ENCODE measurements around the gene MBD1. TPM values are rescaled to one million over a fixed set of nuclear protein-coding genes. Genes with fewer than 3 reads are reported as not detected.

MBD1 gene
- total and polyA plus RNA-seq, 2 of the 13 experiments (the other 11 are each of a cell fraction or from before 2014, with no cell fraction given): 25.5 to 28.6 TPM

GRCh38 chr18:50281295-50281971, at the start of gene MBD1 (continued):
- TF ChIP-seq ZNF34 (CRISPR knock-in tag; IDR thresholded peaks at IDR 0.05; ENCODE audit: borderline replicate concordance) (no peak), SOX5 (CRISPR knock-in tag; IDR thresholded peaks at IDR 0.05; ENCODE audit: borderline replicate concordance) (peak; percentile 55), HNF4G (IDR thresholded peaks at IDR 0.05; ENCODE audit: borderline replicate concordance, low read depth, low read length) (no peak), HNF4G (CRISPR knock-in tag; IDR thresholded peaks at IDR 0.05; ENCODE audit: borderline replicate concordance, low read depth) (no peak), NAIF1 (CRISPR knock-in tag; IDR thresholded peaks at IDR 0.05; ENCODE audit: borderline replicate concordance) (no peak; the same call in 1 of the 2 replicates), TRIM24 (CRISPR knock-in tag; IDR thresholded peaks at IDR 0.05) (no peak), ZNF589 (CRISPR knock-in tag; conservative IDR thresholded peaks at IDR 0.05) (no peak; the same call in 1 of the 2 replicates), RERE (CRISPR knock-in tag; IDR thresholded peaks at IDR 0.05; ENCODE audit: low read depth) (no peak), PLRG1 (conservative IDR thresholded peaks at IDR 0.05) (no peak), ZSCAN20 (CRISPR knock-in tag; IDR thresholded peaks at IDR 0.05; ENCODE audit: borderline replicate concordance) (no peak), ZNF432 (CRISPR knock-in tag; IDR thresholded peaks at IDR 0.05; ENCODE audit: borderline replicate concordance) (no peak), MED8 (CRISPR knock-in tag; IDR thresholded peaks at IDR 0.05; ENCODE audit: insufficient replicate concordance) (no peak), THAP7 (CRISPR knock-in tag; IDR thresholded peaks at IDR 0.05) (peak; percentile 91), DZIP1 (CRISPR knock-in tag; IDR thresholded peaks at IDR 0.05) (no peak), CCAR2 (optimal IDR thresholded peaks at IDR 0.05; ENCODE audit: low read depth, low read length) (no peak), GATA4 (IDR thresholded peaks at IDR 0.05; ENCODE audit: borderline replicate concordance, low read depth) (peak; percentile 54; the same call in 1 of the 2 replicates), HOXA9 (CRISPR knock-in tag; IDR thresholded peaks at IDR 0.05; ENCODE audit: borderline replicate concordance) (0 out of 2 replicates have a peak, but pooled peaks have one; percentile 55), SPEN (CRISPR knock-in tag; IDR thresholded peaks at IDR 0.05; ENCODE audit: low read depth) (peak; percentile 85), KDM4B (CRISPR knock-in tag; IDR thresholded peaks at IDR 0.05) (peak; percentile 50; the same call in 1 of the 2 replicates), ZNF598 (CRISPR knock-in tag; IDR thresholded peaks at IDR 0.05; ENCODE audit: borderline replicate concordance) (peak; percentile 75; the same call in 1 of the 2 replicates), ZNF614 (CRISPR knock-in tag; IDR thresholded peaks at IDR 0.05; ENCODE audit: borderline replicate concordance) (0 out of 2 replicates have a peak, but pooled peaks have one; percentile 33)

Data from HepG2 (cell line).